RPMI7951 (cell line): ENCODE results near the gene LIPT2. TPM values are rescaled to one million over a fixed set of nuclear protein-coding genes. Genes with fewer than 3 reads are reported as not detected.

ENCODE experiments used
- total RNA-seq: library from RNA; depleted of rRNA; stranded (reverse); fragments of >200 nt; shearing (Covaris generic); gene quantifications from 2 replicates; pipeline ENCODE4 v1.2.3, GENCODE V29; 2014; rRNA removed

Gene LIPT2
- total RNA-seq, 1 experiment from 2014 or later, result 5.4 TPM

Other genes with a start within 250 kb of the LIPT2 start
- 5.2 and 7.7 TPM in 2 replicates for gene P4HA3, start 182.1 kb downstream of the LIPT2 start, total RNA-seq
- gene PGM2L1, start 95.3 kb downstream of the LIPT2 start, total RNA-seq, result 5.8 and 5.9 TPM in 2 replicates
- 1.3 and 1.9 TPM in 2 replicates for gene KCNE3, start 26.2 kb downstream of the LIPT2 start, total RNA-seq
- gene POLD3, start 98.9 kb upstream of the LIPT2 start, total RNA-seq, result 22.2 and 28.7 TPM in 2 replicates
- not detected in 2 replicates for gene CHRDL2, start 237.7 kb upstream of the LIPT2 start, total RNA-seq